Gastroesophageal sphincter (tissue), 4 donors: ENCODE results near the gene PINK1. TPM values are rescaled to one million over a fixed set of nuclear protein-coding genes. Genes with fewer than 3 reads are reported as not detected.

ENCODE experiments used
- ATAC-seq: fragments of 150-250 bp; one replicate; pipeline ENCODE4 v1.9.1; 2016; ENCODE audit warnings: mild to moderate bottlenecking, moderate library complexity
- H3K27ac ChIP-seq, 4 donors: fragments of 200-600 bp; sonication (generic) in 3 of 4; 1 replicate in 3 of 4; 2 replicates in 1 of 4; pipeline ENCODE4 v1.5.1; 2016 to 2019
- H3K27me3 ChIP-seq: fragments of 200-600 bp; sonication (generic); one replicate; pipeline ENCODE4 v1.5.1; 2019
- H3K36me3 ChIP-seq, 2 donors: fragments of 200-600 bp; sonication (generic); one replicate each; pipeline ENCODE4 v1.5.1; 2019; ENCODE audit warnings: control low read depth in 1 of 2
- H3K4me1 ChIP-seq, 3 donors: fragments of 200-600 bp; sonication (generic); 1 replicate in 2 of 3; 2 replicates in 1 of 3; pipeline ENCODE4 v1.5.1; 2016 to 2019; ENCODE audit warnings: control low read depth in 2 of 3
- H3K4me3 ChIP-seq, 2 donors: fragments of 200-600 bp; sonication (generic); one replicate each; pipeline ENCODE4 v1.5.1; 2019; ENCODE audit warnings: mild to moderate bottlenecking in 1 of 2, moderate library complexity in 1 of 2
- H3K9me3 ChIP-seq, 3 donors: fragments of 200-600 bp; sonication (generic); one replicate each; pipeline ENCODE4 v1.5.1; 2017 to 2019; ENCODE audit warnings: control low read depth in 2 of 3
- EP300 ChIP-seq: sonication (generic); formaldehyde crosslinking; IDR thresholded peaks from one replicate; pipeline ENCODE4 v1.6.1; 2017; ENCODE audit warnings: antibody characterized with exemption, mild to moderate bottlenecking
- POLR2A ChIP-seq, 2 donors: fragments of 450-650 bp; IDR thresholded peaks; one replicate each; pipeline ENCODE4 v1.6.1; 2017; ENCODE audit warnings: antibody characterized with exemption in 2 of 2, mild to moderate bottlenecking in 2 of 2, moderate library complexity in 1 of 2
- POLR2AphosphoS5 ChIP-seq: sonication (generic); formaldehyde crosslinking; IDR thresholded peaks from one replicate; pipeline ENCODE4 v1.6.1; 2017; ENCODE audit warnings: antibody characterized with exemption
- WGBS, 2 donors: methylation state at CpG; one replicate each; pipeline ENCODE4 v1.1.5; 2018; ENCODE audit warnings: low coverage in 1 of 2; 5-methylcytosine and 5-hydroxymethylcytosine counted together
- total RNA-seq, 4 donors: library from RNA; depleted of rRNA; stranded (reverse); fragments of >200 nt; gene quantifications; one replicate each; pipeline ENCODE4 v1.1.0, GENCODE V29; 2016
- TF ChIP-seq, protein P1 (sequence below), 4 experiments: fragments of 200-600 bp in 2 of 4; fragments of 450-650 bp in 2 of 4; sonication (generic) in 1 of 4; IDR thresholded peaks; one replicate each; pipeline ENCODE4 v1.5.1; 2017 to 2019; ENCODE audit warnings: antibody characterized with exemption in 4 of 4, mild to moderate bottlenecking in 2 of 4, moderate library complexity in 2 of 4

PINK1 gene
- total RNA-seq, 4 donors from 2014 or later, result 148 to 269 (median 203) TPM

DNA sequence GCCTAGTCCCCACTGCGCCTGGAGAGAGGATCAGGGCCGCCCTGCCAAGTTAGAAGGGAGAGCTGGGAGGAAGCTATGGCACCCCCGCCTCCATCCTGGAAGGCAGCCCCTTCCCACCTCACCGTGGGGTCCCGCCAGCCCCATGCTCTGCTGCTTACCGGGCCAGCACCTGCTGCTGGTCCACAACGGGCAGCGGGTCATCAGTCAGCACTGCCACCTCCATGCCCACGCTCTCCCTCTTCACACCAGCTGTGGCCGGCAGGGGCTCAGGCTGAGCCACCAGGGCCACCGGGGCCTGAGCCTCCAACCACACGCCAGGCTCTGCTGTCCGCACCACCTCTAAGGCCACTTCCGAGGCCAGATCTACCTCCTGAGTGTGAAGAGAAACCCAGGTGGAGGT is 51.4 kb downstream of the PINK1 start:
- H3K4me1 ChIP-seq, result peaks cover 0 to 5% (median 0%) of the 10 kb centered on the region in 3 donors
- H3K36me3 ChIP-seq, result no peaks in the 10 kb centered on the region
- peak overlapping the region in 1 of 2 donors; percentile 39 for H3K4me3 ChIP-seq
- peak overlapping the region in 3 of 4 donors; percentile 56 to 71 (median 64) for H3K27ac ChIP-seq
- no peaks in the 10 kb centered on the region for H3K27me3 ChIP-seq
- ATAC-seq, result peak; percentile 27
- WGBS, 2 donors, result no CpG with 5 or more reads among the region's 14 CpGs
- TF ChIP-seq, protein P1, sequence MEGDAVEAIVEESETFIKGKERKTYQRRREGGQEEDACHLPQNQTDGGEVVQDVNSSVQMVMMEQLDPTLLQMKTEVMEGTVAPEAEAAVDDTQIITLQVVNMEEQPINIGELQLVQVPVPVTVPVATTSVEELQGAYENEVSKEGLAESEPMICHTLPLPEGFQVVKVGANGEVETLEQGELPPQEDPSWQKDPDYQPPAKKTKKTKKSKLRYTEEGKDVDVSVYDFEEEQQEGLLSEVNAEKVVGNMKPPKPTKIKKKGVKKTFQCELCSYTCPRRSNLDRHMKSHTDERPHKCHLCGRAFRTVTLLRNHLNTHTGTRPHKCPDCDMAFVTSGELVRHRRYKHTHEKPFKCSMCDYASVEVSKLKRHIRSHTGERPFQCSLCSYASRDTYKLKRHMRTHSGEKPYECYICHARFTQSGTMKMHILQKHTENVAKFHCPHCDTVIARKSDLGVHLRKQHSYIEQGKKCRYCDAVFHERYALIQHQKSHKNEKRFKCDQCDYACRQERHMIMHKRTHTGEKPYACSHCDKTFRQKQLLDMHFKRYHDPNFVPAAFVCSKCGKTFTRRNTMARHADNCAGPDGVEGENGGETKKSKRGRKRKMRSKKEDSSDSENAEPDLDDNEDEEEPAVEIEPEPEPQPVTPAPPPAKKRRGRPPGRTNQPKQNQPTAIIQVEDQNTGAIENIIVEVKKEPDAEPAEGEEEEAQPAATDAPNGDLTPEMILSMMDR (IDR thresholded peaks at IDR 0.05), result no peak
- TF ChIP-seq POLR2AphosphoS5, result no peak
- no peak for TF ChIP-seq POLR2A (IDR thresholded peaks at IDR 0.05)
- TF ChIP-seq EP300, result no peak
- H3K9me3 ChIP-seq, result no peaks in the 10 kb centered on the region

DNA sequence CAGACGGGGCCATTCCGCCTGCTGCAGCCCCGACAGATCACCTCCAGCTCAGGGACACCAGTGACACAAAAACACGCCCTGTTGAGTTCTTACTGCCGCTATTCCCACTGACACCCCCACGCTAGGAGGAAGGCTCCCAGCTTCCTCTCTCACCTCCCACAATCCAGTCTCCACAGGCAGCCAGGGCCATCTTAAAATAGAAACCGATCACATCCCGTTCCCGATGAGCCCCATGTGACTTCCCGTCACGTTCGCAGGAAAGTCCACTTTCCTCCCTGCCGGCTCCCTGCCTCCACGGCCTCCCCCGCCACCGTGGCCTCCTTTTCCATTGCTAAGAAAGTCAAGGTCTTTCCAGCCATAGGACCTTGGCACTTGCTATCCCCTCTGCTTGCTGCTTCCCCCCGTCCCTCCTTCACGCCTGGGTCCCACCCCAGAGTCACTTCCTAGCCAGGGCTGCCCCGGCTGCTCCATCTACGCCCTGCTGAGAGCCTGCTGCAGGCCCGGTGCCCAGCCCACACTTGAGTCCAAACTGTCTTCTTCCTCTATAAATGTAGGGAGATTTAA is 51.9 kb downstream of the PINK1 start:
- no peaks in the 10 kb centered on the region for H3K36me3 ChIP-seq
- H3K27ac ChIP-seq, result peak overlapping the region in 3 of 4 donors; percentile 56 to 71 (median 64)
- peak; percentile 42 for ATAC-seq
- 56 to 90% methylated on average over 2 to 15 of the region's 21 CpGs for WGBS, 2 donors
- H3K9me3 ChIP-seq, result no peaks in the 10 kb centered on the region
- H3K4me3 ChIP-seq, result peak overlapping the region in 1 of 2 donors; percentile 39
- H3K4me1 ChIP-seq, result peaks cover 0 to 5% (median 0%) of the 10 kb centered on the region in 3 donors
- no peaks in the 10 kb centered on the region for H3K27me3 ChIP-seq
- TF ChIP-seq POLR2A (IDR thresholded peaks at IDR 0.05), result no peak
- TF ChIP-seq EP300, result no peak
- TF ChIP-seq, protein P1 (IDR thresholded peaks at IDR 0.05), result no peak
- no peak for TF ChIP-seq POLR2AphosphoS5

DNA sequence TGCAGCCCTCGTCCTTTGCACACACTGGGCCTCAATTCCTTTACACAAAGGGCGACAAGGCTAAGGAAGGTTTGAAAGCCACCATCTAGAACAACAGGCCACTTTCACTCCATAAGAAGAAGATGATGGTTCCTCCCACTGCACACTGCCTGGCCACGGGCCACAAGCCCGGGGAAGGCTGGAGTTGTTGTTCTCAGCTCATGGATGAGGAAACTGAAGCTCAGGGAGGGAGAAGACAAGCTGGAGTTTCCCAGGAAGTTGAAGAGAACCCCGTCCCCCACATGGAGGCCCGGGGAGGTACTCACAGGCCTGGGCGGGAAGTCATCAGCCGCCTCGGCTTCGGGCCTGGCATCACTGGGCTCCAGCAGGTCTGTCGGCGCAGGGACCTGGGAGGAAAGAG is 52.5 kb downstream of the PINK1 start:
- WGBS, 2 donors, result 60% methylated on average over 1 of the region's 12 CpGs; no CpG with 5 or more reads in 1 of the 2 donors
- no peak overlapping the region for H3K4me3 ChIP-seq
- TF ChIP-seq EP300 (no peak), POLR2AphosphoS5 (no peak), POLR2A (IDR thresholded peaks at IDR 0.05) (no peak)
- TF ChIP-seq, protein P1 (IDR thresholded peaks at IDR 0.05), result no peak
- H3K36me3 ChIP-seq, result no peaks in the 10 kb centered on the region
- no peaks in the 10 kb centered on the region for H3K27me3 ChIP-seq
- peaks cover 0 to 5% (median 0%) of the 10 kb centered on the region in 3 donors for H3K4me1 ChIP-seq
- peak overlapping the region in 3 of 4 donors; percentile 56 to 71 (median 64) for H3K27ac ChIP-seq
- ATAC-seq, result no peak
- no peaks in the 10 kb centered on the region for H3K9me3 ChIP-seq

DNA sequence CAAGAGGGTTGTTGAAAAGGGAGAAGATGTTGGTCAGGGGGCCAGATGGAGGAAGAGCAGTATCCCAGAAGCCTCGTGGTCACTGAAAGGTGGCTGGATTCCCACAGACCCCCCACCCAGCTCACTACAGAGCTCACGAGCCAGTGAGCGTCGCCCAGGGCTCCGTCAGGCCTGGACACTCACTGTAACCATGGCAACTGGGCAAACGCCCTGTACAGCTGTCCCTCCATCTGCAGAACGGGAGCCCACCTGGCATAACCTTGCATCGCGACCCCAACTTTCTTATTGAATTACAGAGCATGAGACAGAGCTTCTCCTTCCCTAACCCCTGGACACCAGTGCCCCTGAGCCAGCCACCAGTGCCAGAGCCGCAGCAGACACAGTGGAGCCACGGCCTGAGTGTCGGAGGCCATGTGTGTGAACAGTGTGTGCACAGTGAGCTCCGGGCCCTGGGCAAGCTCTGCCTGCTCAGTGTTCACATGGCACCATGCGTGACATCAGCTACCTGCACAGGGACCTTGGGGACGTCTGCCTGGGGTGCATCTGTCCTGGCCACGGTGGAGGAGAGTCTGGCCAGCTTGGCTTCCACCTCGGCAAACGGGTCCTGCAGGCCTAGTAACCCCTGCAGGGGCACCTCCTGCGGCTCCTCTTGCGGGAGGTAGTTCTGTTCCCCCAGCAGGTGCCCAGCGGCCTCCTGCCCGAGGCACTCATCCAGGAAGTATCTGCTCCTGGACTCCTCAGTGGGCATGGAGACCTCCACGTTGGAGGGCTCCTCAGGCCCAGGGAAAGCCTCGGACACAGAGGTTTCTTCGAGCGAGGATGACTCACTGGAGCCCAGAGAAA is 53.8 kb downstream of the PINK1 start:
- WGBS, 2 donors, result 86 to 100% methylated on average over 2 to 4 of the region's 26 CpGs
- Histone ChIP-seq H3K4me3 (no peak overlapping the region), H3K9me3 (peaks cover 0 to 4% (median 0%) of the 10 kb centered on the region in 3 donors), H3K27me3 (no peaks in the 10 kb centered on the region), H3K4me1 (peaks cover 0 to 5% (median 0%) of the 10 kb centered on the region in 3 donors), H3K36me3 (no peaks in the 10 kb centered on the region), H3K27ac (no peak overlapping the region)
- ATAC-seq, result no peak
- TF ChIP-seq POLR2A (IDR thresholded peaks at IDR 0.05) (no peak), EP300 (no peak)

DNA sequence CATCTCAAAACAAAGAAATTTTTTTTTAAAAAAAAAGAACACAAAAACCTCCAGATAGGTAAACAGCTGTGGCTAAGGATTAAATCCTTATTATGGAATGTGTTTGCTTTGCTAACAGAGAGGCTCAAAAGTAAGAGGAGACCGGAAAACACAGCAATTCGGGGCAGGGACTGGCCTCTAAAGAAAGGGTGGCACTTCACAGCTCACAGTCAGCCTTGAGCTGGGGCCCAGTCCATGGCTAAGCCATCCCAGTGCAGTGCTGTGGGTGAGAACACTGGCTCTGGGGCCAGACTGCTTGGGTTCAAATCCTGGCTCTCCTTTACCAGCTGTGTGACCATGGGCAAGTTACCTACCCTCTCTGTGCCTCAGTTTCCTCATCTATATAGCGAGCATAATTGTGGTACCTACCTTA is 56.4 kb downstream of the PINK1 start:
- peaks cover 0 to 5% (median 0%) of the 10 kb centered on the region in 3 donors for H3K4me1 ChIP-seq
- no peaks in the 10 kb centered on the region for H3K36me3 ChIP-seq
- no peak overlapping the region for H3K27ac ChIP-seq
- no peaks in the 10 kb centered on the region for H3K27me3 ChIP-seq
- no peak overlapping the region for H3K4me3 ChIP-seq
- ATAC-seq, result no peak
- TF ChIP-seq POLR2A (IDR thresholded peaks at IDR 0.05) (no peak), EP300 (no peak), POLR2AphosphoS5 (no peak)
- TF ChIP-seq, protein P1 (IDR thresholded peaks at IDR 0.05), result no peak
- WGBS, 2 donors, result 85 to 90% methylated on average over 2 to 3 of the region's 3 CpGs
- peaks cover 0 to 7% (median 0%) of the 10 kb centered on the region in 3 donors for H3K9me3 ChIP-seq
